Right forelimb (tissue), 1 donor: Measurements from ENCODE around the gene RPS17.

Source experiments
- DNase-seq: peaks from one replicate; pipeline ENCODE4 v3.0.0-alpha.2; 2018

Gene RPS17

DNA sequence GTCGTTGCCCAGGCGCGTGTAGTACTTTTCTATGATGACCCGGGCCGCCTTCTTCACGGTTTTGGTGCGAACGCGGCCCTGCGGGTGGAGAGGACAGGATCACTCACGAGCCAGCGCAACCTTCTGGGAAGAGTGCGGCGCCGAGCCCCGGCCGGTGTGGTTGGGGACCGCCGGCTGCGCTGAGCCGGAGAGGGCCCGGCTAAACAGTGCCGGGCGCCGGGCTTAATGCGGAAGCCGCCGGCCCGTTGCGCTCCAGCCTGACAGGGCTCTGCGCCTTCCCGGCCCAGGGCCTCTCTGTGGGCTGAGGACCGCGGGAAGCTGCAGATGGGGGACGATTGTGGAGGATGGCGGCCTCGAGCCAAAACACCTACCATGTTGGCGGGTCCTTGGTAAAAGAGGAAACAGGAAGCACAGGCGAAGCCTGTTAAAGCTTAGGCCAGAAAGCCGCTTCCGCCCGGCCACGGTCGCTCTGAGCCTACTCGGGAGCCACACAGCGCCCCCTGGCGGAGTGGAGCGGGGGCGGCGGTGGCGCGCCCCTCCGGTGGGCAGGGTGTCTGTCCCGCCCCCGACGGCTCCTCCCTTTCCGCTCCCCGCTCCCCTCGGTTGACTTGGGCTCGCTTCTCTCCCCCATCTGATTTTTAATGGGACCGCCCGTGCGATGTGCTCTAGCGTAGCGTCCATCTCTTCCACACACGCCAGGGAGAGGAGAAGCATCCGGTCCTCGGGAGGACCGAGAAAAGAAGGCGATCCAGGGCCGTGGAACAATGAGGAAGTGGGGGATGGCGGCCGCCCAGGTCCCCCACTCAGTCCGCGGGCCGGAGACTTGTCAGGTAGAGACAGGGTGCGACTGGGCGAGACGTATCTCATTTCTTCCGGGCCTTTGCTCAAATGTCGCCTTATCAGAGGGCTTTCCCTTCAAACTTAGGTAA lies at the start of gene RPS17:
RPS17 (minus strand) TSS at position 403 of the 929 bp plus-strand sequence; CDS start at position 374, 29 bp downstream.
- DNase-seq: peak; percentile 99

DNA sequence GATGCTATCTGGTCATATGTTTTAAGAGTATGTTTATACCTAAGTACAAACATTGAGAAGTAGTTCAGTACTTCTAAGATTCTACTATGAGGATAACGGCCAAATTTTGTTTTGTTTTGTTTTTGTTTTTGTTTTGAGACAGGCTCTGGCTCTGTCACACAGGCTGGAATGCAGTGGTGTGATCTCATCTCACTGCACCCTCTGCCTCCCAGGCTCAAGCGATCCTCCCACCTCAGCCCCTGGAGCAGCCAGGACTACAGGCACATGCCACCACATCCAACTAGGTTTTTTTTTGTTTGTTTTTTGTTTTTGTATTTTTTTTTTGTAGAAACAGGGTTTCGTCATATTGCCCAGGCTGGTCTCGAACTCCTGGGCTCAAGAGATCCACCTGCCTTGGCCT lies 47.5 kb upstream of the RPS17 start:
- DNase-seq: no peak

- DNase-seq: no peak
Measured at GRCh38 chr15:82585072-82585471, 44.8 kb upstream of the RPS17 start.

GRCh38 chr15:82580713-82581112 lies 40.5 kb upstream of the RPS17 start:
- DNase-seq: no peak

GRCh38 chr15:82575335-82575734 lies 35.1 kb upstream of the RPS17 start:
- DNase-seq: no peak

DNA sequence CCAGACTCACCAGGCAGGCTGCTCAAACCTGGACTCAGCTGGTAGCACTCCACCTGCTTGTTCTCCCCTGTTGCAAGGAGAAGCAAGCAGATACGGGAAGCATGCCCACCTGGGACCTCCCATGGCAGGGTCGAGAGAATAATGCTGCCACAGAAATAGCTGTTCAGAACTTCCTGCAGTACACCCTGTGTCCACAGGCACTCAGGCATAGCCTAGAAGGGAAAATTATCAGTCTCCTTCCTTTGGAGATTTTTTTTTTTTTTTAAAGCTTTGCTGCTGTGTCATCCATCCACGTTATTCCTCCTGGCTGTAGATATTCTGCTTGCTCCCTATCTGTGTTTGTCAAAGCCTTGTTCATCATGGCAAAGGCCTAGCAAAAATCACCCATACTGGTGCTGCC lies 32.7 kb upstream of the RPS17 start:
- DNase-seq: no peak

DNA sequence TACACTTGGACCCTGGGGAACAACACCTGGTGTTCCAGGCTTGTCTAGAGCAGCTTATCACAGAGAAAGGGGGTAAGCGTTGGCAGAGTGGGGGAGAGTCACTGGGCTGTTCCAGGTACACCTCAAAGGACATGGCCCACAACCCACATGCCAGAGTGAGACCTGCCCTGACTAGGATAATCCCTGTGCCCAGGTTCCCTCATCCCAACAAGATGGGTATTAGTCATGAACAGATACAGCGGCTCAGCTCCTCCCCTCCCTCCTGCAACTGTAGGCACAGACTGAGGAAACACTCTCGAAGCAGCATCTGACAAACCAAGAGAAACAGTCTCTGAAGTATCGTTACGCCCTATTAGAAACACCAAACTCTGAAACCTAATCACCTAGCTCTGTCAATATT lies 32.1 kb upstream of the RPS17 start:
- no peak for DNase-seq

DNA sequence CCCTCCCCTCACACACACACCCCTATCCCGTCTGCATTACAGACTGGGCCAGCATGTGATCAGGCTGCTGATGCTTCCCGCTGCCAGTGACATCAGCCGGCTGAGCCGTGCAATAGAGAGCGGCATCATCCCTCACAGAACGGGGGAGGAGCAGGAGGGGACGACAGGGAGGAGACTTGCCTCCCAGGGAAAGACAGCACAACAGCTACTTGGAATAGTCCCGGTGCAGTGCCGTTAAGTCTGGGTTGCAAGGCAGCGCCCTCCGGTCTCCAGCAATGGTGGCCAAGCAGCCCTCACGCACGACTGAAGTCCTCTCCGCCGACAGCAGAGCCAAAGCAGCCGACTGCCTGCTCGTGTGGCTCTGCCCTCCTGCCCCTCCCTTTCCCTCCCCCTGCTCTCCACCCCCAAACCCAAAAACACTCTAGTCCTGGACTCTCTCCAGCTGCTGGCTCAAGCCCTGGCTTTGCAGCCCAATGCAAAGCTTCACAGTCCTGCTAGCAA lies 31.5 kb upstream of the RPS17 start:
- peak; percentile 74 for DNase-seq

GRCh38 chr15:82570721-82571508 lies 30.7 kb upstream of the RPS17 start:
- peak; percentile 49 for DNase-seq

DNA sequence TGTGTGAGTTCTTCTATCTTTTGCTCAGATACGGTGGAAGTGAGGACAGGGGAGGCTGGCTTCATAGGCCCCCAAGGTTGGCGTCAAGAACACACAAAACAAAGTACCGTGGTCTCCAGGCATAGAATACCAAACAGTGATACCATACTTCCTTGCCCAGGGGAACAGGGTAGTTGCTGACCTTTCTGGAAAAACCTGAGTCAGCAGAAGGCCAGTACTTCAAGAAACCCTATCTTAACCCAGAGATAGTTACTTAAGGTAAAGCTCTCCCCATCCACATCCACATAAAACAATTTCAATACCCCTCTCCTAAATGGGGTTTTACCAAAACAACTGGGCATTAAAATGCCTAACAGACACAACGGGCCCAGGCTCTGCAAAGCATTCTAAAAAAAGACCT lies 29.6 kb upstream of the RPS17 start:
- DNase-seq: no peak

DNA sequence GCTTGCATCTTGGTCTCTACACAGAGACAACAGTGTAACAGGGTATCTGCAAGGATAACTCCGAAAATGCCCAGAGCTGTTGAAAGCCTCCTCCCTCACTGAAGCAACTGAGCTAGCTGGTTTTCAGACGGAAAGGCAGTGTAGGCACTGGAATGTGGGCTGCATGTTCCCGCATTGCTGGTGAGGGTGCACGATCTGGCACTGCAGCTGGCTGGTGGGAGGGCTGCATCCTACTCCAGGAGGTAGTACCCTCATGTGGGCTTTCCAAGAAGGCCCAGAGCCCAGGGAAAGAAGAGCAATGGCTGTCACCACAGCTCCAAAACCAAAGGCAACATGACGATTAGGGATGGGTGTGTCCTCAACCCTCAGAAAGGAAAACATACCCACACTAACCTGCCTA lies 28.7 kb upstream of the RPS17 start:
- DNase-seq: no peak

- DNase-seq: no peak
Measured at GRCh38 chr15:82567661-82568060, 27.4 kb upstream of the RPS17 start.

- no peak for DNase-seq
Measured at GRCh38 chr15:82566690-82567089, 26.4 kb upstream of the RPS17 start.

DNA sequence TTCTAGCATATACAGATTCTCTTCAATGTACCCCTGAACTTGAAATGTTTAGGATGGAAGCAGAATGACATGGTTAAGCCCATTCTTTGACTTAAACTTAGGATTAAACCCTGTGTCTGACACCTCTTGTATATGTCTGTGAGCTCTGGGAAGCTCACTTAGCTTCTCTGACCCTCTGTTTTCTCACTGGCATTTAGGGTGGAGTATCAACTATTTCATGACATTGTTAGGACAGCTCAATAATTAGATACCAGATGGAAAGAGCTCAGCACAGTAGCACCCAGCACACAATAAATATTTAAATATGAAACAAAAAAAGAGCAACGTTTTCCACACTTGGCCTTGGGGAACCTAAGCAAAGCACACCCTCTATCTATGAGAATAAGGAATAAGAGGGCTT lies 18.2 kb upstream of the RPS17 start:
- DNase-seq: no peak

- no peak for DNase-seq
Measured at GRCh38 chr15:82556315-82557035, 16.2 kb upstream of the RPS17 start.

DNA sequence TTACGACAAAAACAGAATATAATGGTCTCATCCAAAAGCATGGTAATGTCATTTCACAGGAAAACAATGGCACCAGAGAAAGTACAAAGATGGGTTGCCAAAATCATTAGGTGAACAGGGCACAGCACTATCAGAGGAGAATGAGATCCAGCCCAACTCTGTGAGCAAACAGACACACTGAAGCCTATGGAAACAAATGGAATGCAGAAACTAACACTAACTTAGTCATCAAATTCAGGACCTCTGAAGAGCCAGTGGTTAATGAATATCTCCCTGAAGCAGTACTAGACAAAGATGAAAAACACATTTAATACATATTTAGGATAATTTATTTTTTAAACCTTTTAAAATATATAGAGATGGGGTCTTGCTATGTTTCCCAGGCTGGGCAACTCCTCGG lies 14.6 kb upstream of the RPS17 start:
- no peak for DNase-seq

GRCh38 chr15:82554351-82554750 lies 14.1 kb upstream of the RPS17 start:
- DNase-seq: no peak

DNA sequence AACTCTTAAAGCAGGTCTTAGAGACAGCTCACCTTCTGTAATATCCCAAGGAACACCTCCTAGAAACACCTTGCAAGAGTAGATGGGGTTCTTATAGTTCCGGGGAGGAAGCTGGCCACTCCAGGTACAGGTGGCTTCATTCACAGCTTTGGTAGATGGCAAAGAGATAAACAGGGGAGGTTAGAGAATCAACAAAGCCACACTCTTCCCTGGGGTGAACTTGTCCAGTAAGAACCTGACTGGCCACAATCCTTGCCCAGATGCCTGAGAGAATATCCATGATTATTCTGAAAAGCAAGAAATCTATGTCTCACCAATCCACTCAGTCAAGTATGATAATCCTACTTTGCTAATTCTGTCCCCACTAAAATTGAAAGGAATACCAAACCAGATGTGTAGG lies 13.6 kb upstream of the RPS17 start:
- DNase-seq: no peak

GRCh38 chr15:82552861-82553260 lies 12.6 kb upstream of the RPS17 start:
- no peak for DNase-seq

DNA sequence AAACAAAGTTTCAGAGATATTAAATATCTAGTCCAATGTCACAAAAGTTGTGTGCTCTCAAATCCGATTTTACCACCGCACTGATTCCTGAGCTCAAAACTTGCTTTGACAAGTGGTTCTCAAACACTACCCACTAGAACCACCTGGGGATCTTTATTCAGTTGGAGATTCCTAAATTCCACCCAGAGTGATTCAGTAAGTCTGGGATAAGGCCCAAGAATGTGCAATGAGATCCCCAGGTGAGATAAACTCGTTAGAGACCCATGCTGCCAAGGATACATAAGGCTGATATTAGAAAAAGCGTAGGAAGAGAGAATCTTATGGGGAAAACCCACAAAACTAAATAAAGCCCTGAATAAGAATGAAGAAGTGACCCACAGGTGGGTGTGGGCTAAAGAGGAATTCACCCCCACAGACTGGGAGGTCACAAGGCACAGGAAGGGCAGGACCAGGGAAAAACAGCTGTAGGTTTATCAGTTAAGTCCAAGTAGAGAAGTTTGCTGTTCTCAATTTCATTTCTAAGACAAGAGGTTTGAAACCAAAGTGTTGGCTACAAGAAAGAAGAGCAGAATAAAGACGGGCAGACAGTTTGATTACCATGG lies 11.5 kb upstream of the RPS17 start:
- DNase-seq: no peak

GRCh38 chr15:82549199-82549665 lies 9.0 kb upstream of the RPS17 start:
- no peak for DNase-seq

DNA sequence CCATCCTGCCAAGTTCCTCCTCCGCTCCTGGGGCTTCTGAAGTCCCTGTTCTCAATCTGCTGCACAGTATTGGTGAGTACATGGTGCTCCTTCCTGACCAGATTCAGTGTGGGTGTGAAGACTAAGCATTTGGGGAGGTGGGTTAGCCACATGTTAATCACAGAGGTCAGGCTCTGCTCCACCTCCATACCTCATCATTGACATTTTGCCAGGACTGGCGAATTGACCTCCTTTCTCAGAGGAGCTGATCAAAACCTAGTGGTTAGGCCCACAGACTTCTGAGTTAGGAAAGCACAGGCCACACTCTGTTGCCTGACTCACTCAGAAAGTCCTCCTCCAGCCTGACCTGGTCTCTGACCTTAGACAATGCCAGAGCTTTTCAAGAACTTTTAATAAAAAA lies 8.4 kb upstream of the RPS17 start:
- DNase-seq: no peak

- DNase-seq: no peak
Measured at GRCh38 chr15:82545478-82545877, 5.2 kb upstream of the RPS17 start.
